GM23248 (cell line): Measurements from ENCODE around the gene ARHGEF7.

Experiments used
- EZH2 ChIP-seq: fragments of 200-600 bp; sonication (generic); IDR thresholded peaks from 2 replicates; pipeline ENCODE4 v1.6.1; 2018; ENCODE audit warnings: antibody characterized with exemption, mild to moderate bottlenecking; ENCODE audit not compliant: insufficient read depth, poor library complexity, severe bottlenecking
- EZH2phosphoT487 ChIP-seq: fragments of 200-600 bp; sonication (generic); IDR thresholded peaks from 2 replicates; pipeline ENCODE4 v1.6.1; 2018; ENCODE audit warnings: antibody characterized with exemption, moderate library complexity, mild to moderate bottlenecking, low read depth; ENCODE audit not compliant: insufficient read depth

DNA sequence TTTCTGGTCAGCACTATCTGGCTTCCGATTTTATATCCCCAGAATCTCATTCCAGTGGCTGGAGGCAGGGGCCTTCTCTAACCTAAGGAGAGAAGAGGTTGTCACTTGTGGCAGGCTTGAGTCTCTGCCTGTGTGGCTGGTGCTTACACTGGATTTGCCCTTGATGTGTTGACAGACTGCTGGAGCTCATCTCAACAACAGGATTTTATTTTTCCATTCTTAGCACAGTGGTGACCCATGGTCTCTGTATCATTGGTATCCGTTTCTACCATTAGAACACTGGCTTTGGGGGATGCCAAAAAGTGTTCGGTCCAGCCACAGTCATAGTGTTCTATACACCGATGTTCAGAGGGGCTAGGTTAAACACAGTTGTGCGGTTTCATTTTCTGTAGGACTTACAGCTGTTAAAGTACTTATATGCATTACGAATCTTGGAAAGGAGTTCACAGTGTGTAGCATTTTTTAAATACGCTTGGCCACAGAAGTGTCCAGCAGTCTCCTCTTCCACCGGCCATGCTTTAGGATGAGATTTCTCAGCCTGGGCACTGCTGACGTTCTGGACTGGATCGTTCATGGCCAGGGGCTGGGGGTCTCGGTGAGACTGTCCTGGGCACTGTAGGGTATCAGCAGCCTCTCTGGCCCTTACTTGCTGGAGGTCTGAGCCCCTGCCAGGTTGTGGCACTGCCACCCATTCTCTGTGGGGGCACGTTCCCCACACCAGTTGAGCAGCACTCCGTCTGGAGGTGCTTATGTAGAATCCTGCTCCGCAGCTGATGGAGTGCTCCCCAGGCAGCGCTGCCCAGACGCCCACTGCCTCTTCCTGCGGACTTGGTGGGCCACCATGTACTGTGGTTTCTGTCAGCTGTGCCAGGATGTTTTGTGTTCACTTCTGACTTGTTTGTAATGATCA lies 163.9 kb downstream of the ARHGEF7 start:
- TF ChIP-seq EZH2phosphoT487 (no peak), EZH2 (no peak)
